ENCODE data around the gene EPN2.
"Not testable (repeated sequence)": the region's sequence is repeated elsewhere in the genome, so short reads cannot be mapped to it uniquely, and the experiment has no call there.

Gene EPN2

GRCh38 chr17:19237139-19237388, at the start of gene EPN2:
EPN2 (plus strand) TSS chr17:19237366; CDS start chr17:19283120, 45,754 bp downstream.
- FAIRE-seq = not testable (repeated sequence)

DNA sequence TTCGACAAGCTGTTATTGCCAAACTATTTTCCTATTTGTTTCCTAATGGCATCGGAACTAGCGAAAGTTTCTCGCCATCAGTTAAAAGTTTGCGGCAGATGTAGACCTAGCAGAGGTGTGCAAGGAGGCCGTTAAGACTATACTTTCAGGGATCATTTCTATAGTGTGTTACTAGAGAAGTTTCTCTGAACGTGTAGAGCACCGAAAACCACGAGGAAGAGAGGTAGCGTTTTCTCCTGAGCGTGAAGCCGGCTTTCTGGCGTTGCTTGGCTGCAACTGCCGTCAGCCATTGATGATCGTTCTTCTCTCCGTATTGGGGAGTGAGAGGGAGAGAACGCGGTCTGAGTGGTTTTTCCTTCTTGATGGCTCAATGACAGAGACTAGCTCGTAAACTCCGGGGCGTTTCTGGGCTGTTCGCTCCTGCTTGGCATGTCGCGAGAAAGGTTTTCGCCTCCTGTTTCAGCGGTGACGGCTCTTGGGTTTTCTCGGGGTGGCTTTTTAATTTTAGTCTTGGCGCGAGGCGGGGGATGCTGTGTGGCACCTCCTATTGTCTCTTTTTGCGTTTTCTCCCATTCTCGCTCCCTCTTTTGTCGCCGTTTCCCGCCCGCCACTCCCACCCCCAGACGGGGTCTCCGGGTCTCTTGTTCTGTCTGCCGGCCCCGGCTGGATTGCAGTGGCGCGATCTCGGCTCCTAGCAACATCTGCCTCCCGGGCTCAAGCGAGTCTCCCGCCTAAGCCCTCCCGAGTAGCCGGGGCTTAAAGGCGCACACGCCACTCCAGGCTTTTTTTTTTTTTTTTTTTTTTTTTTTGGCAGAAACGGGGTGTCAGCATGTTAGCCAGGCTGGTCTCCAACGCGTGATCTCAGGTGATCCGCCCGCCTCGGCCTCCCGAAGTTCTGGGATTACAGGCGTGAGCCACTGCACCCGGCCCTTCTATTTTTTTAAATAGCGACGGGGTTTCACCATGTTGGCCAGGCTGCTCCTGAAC, 49.0 kb upstream of the EPN2 start:
- not testable (repeated sequence) for FAIRE-seq

GRCh38 chr17:19188870-19189708, 48.1 kb upstream of the EPN2 start:
- FAIRE-seq = not testable (repeated sequence)

- FAIRE-seq = not testable (repeated sequence)
Measured at GRCh38 chr17:19189781-19190405, 47.3 kb upstream of the EPN2 start.

DNA sequence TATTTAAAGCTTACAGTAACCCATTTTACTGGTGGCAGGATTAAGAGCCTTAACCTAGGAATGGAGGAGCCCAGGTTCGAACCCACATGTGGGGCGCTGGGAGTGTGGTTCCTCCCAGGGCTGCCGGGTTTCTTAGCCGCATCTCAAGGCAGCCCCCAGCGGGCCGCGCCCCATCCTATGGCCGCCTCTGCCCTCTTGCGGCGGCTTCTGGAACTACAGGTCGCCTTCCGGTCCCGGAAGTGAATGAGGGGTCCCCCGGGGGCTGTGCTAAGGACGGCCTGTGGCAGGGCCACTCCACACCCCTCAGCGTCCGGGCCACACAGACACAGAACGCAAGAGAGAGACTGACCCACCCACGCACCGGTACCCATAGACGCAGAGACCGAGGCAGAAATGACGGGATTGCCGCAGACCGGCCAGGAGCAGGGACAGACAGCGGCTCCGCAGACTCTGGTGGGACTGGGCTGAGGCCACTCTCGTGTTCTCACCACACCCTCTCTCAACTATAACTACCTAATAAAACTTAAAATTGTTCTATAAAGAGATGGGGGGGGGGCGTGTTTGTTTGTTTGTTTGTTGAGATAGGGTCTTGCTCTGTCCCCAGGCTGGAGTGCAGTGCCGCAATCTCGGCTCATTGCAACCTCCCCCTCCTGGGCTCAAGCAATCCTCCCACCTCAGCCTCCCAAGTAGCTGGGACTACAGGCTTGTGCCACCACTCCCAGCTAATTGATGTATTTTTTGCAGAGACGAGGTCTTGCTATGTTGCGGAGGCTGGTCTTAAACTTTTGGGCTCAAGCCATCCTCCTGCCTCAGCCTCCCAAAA, 40.6 kb upstream of the EPN2 start:
- not testable (repeated sequence) for FAIRE-seq

GRCh38 chr17:19202448-19202847, 34.7 kb upstream of the EPN2 start:
- not testable (repeated sequence) for FAIRE-seq

GRCh38 chr17:19203429-19203828, 33.7 kb upstream of the EPN2 start:
- not testable (repeated sequence) for FAIRE-seq

DNA sequence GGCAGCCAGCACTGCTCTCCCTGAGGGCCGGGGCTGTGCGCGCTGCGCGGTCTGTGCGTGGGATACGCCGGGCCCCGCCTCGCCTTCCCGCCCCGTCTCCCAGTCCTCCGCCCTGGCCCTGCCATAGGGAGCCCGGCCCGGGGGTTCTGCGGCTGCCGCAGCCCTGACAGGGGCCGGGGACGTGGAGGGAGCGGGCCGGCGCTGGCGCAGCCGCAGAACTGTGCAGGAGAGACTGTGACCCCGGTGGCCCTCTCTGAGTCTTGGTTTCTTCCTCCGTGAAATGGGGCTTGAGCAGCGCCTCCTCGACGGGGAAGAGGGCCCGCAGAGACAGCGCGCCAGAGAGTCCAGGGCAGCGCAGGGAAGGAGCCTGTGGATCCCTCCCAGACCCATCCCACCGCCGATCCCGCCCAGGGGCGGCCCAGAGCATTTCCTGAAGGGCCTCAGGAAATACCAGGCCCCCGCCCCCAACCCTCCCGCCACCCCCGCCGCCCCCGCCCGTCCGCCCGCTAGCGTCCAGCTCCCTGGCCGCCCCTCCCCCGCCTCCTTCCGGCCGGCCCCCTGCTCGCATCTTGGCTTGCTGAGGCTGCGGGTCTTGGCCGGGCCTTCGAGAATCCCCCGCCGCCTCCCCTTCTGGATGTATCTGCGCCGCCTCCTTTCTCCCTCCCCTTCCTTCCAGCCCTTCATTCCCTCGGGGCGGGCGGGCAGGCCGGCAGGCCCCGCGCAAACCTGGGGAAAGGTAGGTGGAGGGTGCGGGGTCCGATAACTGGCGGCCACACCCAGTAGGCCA, 21.9 kb upstream of the EPN2 start:
- not testable (repeated sequence) for FAIRE-seq

DNA sequence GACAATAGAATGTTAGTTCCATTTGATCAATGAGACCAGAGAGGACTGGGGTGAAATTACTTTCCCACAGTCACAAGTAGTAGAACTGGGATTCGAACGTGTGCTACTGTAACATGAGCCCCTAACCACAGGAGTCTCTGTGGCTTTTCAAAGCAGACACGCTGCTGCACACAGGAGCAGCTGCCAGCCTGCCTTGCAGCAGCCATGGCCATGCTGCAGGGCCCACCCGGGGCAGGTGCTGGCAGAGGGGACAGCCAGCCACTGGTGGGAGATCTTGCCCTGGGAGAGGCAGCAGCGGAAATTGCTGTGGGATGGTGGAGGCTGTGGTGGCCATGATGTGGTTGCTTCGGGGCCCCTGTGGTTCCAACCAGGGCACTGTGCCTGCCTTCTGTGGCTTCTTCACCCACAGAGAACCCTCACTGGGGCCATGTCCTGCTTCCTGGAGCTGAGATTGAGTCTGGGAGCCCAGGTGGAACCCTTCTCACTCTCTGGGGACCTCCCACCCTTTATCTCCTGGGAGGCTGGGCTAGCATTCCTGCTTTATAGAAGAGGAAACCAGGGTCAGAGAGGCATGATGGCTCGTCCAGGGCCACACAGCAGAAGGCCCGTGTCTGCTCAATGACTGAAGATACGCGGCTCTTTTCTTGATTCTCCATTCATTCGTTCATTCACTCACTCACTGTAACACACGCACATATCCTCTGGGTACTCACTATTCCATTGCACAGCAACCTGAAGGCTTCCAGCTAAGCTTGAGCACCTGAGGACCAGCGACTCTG, 20.8 kb upstream of the EPN2 start:
- FAIRE-seq = not testable (repeated sequence)

GRCh38 chr17:19218914-19219313, 18.3 kb upstream of the EPN2 start:
- not testable (repeated sequence) for FAIRE-seq

GRCh38 chr17:19219384-19219783, 17.8 kb upstream of the EPN2 start:
- FAIRE-seq = not testable (repeated sequence)

DNA sequence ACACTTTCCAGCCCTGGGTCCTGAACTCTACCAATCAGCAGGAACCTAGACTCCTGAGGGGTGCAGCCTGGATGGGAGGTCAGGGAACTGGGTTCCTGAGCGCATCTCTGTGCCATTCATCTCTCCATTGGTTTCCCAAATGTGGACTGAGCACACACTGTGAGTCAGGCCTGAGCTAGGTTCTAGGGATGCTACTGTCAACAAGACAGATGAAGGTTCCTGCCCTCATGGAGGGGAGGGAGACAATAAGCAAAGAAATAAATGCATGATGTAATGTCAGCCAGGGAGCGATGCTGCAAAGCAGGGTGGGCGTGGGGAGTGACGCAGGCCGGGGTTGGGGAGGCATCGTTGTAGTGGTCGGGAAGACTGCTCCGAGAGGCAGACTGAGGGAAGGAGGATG, 17.0 kb upstream of the EPN2 start:
- not testable (repeated sequence) for FAIRE-seq

GRCh38 chr17:19226610-19227588, 10.3 kb upstream of the EPN2 start:
- not testable (repeated sequence) for FAIRE-seq

DNA sequence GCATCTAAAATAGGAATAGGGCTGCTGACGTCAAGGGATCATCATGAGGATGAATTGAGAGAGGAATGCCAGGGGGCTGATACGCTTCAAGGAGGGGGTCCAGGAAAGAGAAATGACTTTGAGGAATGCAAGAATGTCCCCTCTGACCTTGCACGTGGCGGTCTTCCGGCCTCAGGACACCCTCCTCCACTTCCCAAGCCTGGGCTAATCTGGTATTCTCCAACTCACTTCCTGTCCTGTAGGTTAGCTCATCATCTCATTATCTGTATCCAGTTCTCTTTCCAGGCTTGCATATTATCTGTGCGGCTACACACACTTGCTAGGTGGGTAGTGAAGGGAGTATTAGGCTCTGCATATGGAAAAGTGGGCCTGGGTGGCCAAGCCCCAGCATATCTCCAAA, 2.5 kb upstream of the EPN2 start:
- FAIRE-seq = not testable (repeated sequence)

DNA sequence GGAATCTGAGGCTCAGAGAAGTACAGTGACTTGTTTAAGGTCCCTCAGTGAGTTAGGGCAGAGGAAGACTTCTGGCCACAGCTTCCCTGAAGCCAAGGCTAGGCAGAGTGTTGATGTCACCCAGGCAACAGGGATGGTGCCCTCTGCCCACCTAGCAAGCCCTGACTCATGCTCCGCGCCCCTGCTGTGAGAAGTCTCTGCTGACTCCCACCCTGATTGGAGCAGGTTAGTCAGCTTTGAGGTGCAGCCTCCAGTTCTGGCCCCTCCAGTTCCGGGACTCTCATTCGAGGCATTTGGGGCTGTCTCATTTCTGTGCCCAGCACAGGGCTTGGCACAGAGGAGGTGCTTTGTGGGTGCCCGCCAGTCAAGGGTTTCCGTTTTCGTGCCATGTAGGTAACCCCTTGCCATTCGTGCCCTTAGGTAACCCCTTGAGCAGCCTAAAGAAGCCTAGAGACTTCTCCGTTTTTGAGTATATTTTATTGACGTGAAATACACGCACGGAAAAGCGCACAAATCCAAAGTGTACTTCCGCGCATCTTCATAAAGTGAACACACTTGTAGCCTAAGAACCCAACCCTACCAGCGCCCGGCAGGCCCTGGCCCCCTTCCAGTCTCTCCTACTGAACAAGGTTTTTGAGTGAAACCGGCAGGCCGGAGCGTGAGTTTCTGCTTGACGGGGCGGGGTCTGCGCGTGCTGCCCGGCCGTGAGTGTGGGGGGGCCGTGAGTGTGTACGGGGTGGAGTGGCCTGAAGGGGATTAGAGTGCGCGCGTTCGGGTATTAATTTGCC, 621 bp upstream of the EPN2 start:
- FAIRE-seq = not testable (repeated sequence)

- no peak for FAIRE-seq
Measured at GRCh38 chr17:19237389-19238166, 412 bp downstream of the EPN2 start.

DNA sequence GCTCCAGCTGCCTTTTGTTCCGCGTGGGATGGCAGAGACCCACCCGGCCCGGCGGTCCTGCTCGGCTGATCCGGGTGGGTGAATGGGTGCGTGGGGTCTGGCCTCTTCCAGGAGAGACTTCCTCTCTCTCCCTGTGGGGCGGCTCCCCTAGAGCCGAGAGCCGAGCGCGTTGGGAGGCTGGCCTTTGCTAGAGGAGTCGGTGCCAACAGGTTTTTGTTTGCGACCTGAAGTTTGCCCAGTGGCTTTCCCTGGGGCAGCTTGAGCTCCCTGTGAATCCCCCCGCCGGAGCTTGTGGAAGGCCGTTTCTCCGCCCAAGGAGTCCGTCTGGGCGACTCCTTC, 970 bp downstream of the EPN2 start:
- FAIRE-seq = no peak

- no peak for FAIRE-seq
Measured at GRCh38 chr17:19239544-19239943, 2.4 kb downstream of the EPN2 start.

Data from A204.1 (cell line).